Neural cell (in vitro differentiated cells): ENCODE results near the gene DRICH1.

Experiments
- CTCF ChIP-seq: fragments of 450-650 bp; IDR thresholded peaks from 2 replicates; pipeline ENCODE4 v1.5.1; 2014; ENCODE audit warnings: antibody characterized with exemption, mild to moderate bottlenecking, moderate library complexity; ENCODE audit not compliant: poor library complexity, severe bottlenecking
- EP300 ChIP-seq: fragments of 450-650 bp; conservative IDR thresholded peaks from 2 replicates; pipeline ENCODE4 v1.6.1; 2014; ENCODE audit warnings: antibody characterized with exemption, mild to moderate bottlenecking, moderate library complexity; ENCODE audit not compliant: poor library complexity, severe bottlenecking
- EZH2 ChIP-seq: fragments of 200-600, 300-800 bp; shearing (Covaris generic), sonication (generic); IDR thresholded peaks from 2 replicates; pipeline ENCODE4 v1.6.1; 2014; ENCODE audit warnings: antibody characterized with exemption, low read length, borderline replicate concordance, mild to moderate bottlenecking; ENCODE audit not compliant: insufficient read depth, poor library complexity, severe bottlenecking
- MXI1 ChIP-seq: fragments of 450-650 bp; conservative IDR thresholded peaks from 2 replicates; pipeline ENCODE4 v1.6.1; 2014; ENCODE audit warnings: antibody characterized with exemption, mild to moderate bottlenecking; ENCODE audit not compliant: poor library complexity, severe bottlenecking
- POLR2AphosphoS5 ChIP-seq: IDR thresholded peaks from 2 replicates; pipeline ENCODE4 v1.6.1; 2012
- RAD21 ChIP-seq: fragments of 450-650 bp; conservative IDR thresholded peaks from 2 replicates; pipeline ENCODE4 v1.6.1; 2014; ENCODE audit warnings: antibody characterized with exemption, mild to moderate bottlenecking, moderate library complexity
- SMC3 ChIP-seq: fragments of 450-650 bp; conservative IDR thresholded peaks from 2 replicates; pipeline ENCODE4 v1.6.1; 2014; ENCODE audit warnings: antibody characterized with exemption, mild to moderate bottlenecking, moderate library complexity; ENCODE audit not compliant: poor library complexity

- TF ChIP-seq CTCF (no peak), MXI1 (no peak), POLR2AphosphoS5 (no peak), EZH2 (no peak), RAD21 (no peak), EP300 (no peak), SMC3 (no peak)
These were observed 19.6 kb upstream of the DRICH1 start for GRCh38 chr22:23651676-23652075.
